PFSK-1 (cell line): Measurements from ENCODE around the gene POP4.

Experiments used
- FOXP2 ChIP-seq: optimal IDR thresholded peaks from 2 replicates; pipeline ENCODE3; 2011; ENCODE audit warnings: borderline replicate concordance, control low read depth, inconsistent platforms; ENCODE audit not compliant: insufficient read depth; ENCODE audit errors: extremely low read length, extremely low read depth
- POLR2AphosphoS5 ChIP-seq: IDR thresholded peaks from 2 replicates; pipeline ENCODE4 v1.6.1; 2012; ENCODE audit warnings: low read depth, mild to moderate bottlenecking, control low read depth, low read length, moderate library complexity
- SIN3A ChIP-seq: IDR thresholded peaks from 2 replicates; pipeline ENCODE4 v1.6.1; 2012; ENCODE audit warnings: mild to moderate bottlenecking, low read length, moderate library complexity, borderline replicate concordance; ENCODE audit not compliant: insufficient read depth
- TAF1 ChIP-seq: IDR thresholded peaks from 2 replicates; pipeline ENCODE4 v1.6.1; 2012; ENCODE audit warnings: low read length, control low read depth, borderline replicate concordance; ENCODE audit not compliant: insufficient read depth
- TF ChIP-seq, protein P1 (sequence below), 2 experiments: IDR thresholded peaks; 2 replicates each; pipeline versions ENCODE4 v1.6.1 to v1.8.0; 2011 to 2012; ENCODE audit warnings: low read depth in 2 of 2, low read length in 2 of 2, control low read depth in 1 of 2, inconsistent platforms in 1 of 2, mild to moderate bottlenecking in 1 of 2, moderate library complexity in 1 of 2; ENCODE audit not compliant: insufficient read depth in 1 of 2

The POP4 gene

DNA sequence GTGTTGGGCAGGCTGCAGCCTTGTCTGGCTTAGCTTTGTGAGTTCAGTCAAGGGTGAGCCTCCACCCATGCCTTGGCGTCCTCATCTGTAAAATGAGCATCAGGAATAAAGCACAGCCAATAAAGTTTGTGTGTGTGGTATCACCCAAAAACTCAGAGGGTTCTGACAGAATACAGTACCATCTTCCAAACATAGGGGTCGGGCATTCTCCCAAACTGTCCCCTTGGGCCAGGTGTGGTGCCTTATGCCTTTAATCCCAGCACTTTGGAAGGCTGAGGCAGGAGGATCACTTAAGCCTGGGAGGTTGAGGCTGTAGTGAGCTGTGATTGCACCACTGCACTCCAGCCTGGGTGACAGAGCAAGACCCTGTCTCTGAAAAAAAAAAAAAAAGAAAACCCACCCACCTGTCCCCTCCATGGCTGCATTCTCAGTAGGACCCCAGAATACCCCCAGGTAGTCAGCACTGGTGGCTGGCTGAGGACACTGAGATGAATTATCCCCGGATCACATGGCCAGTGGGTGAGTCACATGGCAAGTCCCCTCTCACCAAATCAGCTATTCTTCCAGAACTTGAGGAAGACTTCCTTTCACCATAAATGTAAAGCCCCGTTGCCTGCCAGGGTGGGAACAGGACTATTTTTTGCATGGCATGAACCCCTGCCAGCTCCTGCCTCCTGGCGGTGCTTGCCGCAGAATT lies 18.6 kb downstream of the POP4 start:
- TF ChIP-seq, protein P1, sequence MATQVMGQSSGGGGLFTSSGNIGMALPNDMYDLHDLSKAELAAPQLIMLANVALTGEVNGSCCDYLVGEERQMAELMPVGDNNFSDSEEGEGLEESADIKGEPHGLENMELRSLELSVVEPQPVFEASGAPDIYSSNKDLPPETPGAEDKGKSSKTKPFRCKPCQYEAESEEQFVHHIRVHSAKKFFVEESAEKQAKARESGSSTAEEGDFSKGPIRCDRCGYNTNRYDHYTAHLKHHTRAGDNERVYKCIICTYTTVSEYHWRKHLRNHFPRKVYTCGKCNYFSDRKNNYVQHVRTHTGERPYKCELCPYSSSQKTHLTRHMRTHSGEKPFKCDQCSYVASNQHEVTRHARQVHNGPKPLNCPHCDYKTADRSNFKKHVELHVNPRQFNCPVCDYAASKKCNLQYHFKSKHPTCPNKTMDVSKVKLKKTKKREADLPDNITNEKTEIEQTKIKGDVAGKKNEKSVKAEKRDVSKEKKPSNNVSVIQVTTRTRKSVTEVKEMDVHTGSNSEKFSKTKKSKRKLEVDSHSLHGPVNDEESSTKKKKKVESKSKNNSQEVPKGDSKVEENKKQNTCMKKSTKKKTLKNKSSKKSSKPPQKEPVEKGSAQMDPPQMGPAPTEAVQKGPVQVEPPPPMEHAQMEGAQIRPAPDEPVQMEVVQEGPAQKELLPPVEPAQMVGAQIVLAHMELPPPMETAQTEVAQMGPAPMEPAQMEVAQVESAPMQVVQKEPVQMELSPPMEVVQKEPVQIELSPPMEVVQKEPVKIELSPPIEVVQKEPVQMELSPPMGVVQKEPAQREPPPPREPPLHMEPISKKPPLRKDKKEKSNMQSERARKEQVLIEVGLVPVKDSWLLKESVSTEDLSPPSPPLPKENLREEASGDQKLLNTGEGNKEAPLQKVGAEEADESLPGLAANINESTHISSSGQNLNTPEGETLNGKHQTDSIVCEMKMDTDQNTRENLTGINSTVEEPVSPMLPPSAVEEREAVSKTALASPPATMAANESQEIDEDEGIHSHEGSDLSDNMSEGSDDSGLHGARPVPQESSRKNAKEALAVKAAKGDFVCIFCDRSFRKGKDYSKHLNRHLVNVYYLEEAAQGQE (IDR thresholded peaks at IDR 0.05; ENCODE audit: insufficient read depth in 1 of 2, low read depth in 2 of 2, low read length in 2 of 2), result no peak
- TF ChIP-seq SIN3A (no peak), TAF1 (no peak), FOXP2 (no peak), POLR2AphosphoS5 (no peak)

DNA sequence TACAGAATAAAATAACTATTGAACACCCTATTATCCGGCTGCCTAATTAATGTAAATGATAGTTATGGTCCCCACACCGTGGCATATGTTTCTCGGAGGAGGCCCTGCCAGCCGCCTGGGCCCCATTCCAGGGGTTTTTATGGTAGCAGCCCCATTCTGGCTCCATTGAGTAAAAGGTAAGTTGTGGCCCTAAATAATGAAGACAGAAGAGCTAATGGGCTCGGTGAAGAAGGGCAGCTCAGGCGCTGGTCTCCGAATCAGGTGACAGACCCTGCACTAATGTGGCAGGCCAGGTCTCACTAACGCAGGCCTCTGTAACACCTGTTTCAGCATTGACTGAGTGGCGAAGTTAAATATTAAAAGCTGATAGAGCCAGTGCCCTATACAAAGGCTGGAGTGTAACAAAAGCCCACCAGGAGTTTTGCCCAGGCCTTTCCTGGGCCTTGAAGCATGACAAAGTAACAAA lies 19.1 kb downstream of the POP4 start:
- TF ChIP-seq, protein P1 (IDR thresholded peaks at IDR 0.05; ENCODE audit: insufficient read depth in 1 of 2, low read depth in 2 of 2, low read length in 2 of 2), result no peak
- TF ChIP-seq POLR2AphosphoS5 (no peak), SIN3A (no peak), TAF1 (no peak), FOXP2 (no peak)

DNA sequence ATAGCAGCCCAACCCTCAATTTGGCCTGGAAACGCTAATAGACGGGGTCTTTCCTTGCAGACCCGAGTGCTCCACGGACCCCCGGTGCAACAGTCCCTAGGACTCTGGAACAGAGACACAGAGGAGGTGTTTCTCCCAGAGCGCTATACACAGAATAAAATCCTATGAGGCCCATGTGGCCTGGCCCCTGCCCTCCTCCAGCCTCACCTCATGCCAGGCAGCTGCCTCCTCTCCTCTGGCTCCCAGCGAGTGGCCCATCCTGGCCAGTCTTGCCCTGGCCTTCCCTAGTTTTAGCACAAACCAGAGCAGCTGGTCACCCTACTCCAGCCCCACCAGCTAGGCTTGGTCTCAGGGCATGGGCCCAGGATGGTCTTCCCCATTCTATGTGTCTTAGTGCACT lies 20.3 kb downstream of the POP4 start:
- TF ChIP-seq, protein P1 (IDR thresholded peaks at IDR 0.05; ENCODE audit: insufficient read depth in 1 of 2, low read depth in 2 of 2, low read length in 2 of 2), result no peak
- no peak for TF ChIP-seq POLR2AphosphoS5
- TF ChIP-seq TAF1, result no peak
- TF ChIP-seq FOXP2, result no peak
- no peak for TF ChIP-seq SIN3A

DNA sequence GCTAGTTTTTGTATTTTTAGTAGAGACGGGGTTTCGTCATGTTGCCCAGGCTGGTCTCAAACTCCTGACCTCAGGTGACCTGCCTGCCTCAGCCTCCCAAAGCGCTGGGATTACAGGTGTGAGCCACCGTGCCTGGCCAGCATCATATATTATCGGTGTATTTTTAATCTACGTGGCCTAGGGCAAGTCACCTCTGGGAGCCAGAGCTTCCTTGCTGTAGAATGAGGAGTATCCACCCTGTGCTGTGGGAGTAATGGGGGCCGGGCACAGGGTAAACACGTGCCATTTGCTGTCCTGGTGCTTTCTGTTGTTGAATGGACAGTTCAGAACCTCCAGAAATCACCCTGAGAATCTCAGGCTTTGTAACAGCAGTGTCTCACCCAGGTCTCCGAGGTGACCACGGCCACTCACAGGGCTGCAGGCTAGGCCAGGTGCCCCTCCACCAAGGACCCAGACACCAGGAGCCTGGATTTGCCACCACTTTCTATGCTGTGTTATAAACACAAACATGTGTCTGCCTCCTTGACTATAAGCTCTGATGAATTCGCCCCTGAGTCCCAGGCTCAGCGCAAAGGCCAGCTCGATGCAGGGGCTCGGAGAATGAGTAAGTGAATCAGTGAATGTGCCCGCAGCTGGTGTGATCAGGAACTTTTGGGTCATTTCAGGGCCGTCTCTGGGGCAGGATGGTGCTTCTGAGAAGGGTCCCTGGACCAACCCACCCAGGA lies 22.7 kb downstream of the POP4 start:
- TF ChIP-seq POLR2AphosphoS5 (no peak), FOXP2 (no peak), SIN3A (no peak), TAF1 (no peak)
- TF ChIP-seq, protein P1 (IDR thresholded peaks at IDR 0.05; ENCODE audit: insufficient read depth in 1 of 2, low read depth in 2 of 2, low read length in 2 of 2), result no peak
